OCI-LY1 (cell line): ENCODE data around the gene NNT.

Experiments
- H2AFZ ChIP-seq: fragments of 200-600 bp; sonication (generic), shearing (Covaris generic); 2 replicates; pipeline ENCODE4 v1.6.0; 2014; ENCODE audit warnings: antibody characterized with exemption, mild to moderate bottlenecking, low read length
- H3F3A ChIP-seq: fragments of 200-600 bp; sonication (generic), shearing (Covaris generic); 2 replicates; pipeline ENCODE4 v1.6.0; 2014; ENCODE audit warnings: mild to moderate bottlenecking, antibody characterized with exemption, low read length, moderate library complexity; ENCODE audit not compliant: insufficient read depth
- H3K27ac ChIP-seq: fragments of 200-600 bp; sonication (generic); 2 replicates; pipeline ENCODE4 v1.5.1; 2014; ENCODE audit warnings: low read length, mixed run types, mild to moderate bottlenecking, low read depth; ENCODE audit not compliant: poor library complexity, severe bottlenecking
- H3K27me3 ChIP-seq: fragments of 200-600 bp; sonication (generic); 2 replicates; pipeline ENCODE4 v1.6.0; 2014; ENCODE audit warnings: antibody characterized with exemption, mild to moderate bottlenecking, low read length, moderate library complexity; ENCODE audit not compliant: insufficient read depth
- H3K36me3 ChIP-seq: fragments of 200-600 bp; sonication (generic); 2 replicates; pipeline ENCODE4 v1.6.1; 2014; ENCODE audit warnings: mild to moderate bottlenecking, antibody characterized with exemption, low read length, moderate library complexity, mixed read lengths; ENCODE audit not compliant: insufficient read depth
- H3K4me1 ChIP-seq: fragments of 200-600 bp; sonication (generic); 2 replicates; pipeline ENCODE4 v1.5.1; 2014; ENCODE audit warnings: mild to moderate bottlenecking, low read length, moderate library complexity; ENCODE audit not compliant: insufficient read depth, severe bottlenecking
- H3K4me2 ChIP-seq: fragments of 200-600 bp; sonication (generic), shearing (Covaris generic); 2 replicates; pipeline ENCODE4 v1.6.1; 2014; ENCODE audit warnings: low read length
- H3K4me3 ChIP-seq: fragments of 200-600 bp; sonication (generic); 2 replicates; pipeline ENCODE4 v1.5.1; 2014; ENCODE audit warnings: low read length, low read depth, mild to moderate bottlenecking, mixed read lengths; ENCODE audit not compliant: poor library complexity, severe bottlenecking
- H3K79me2 ChIP-seq: fragments of 200-600 bp; shearing (Covaris generic); 2 replicates; pipeline ENCODE4 v1.6.1; 2016; ENCODE audit warnings: mixed run types, low read length, mixed read lengths; ENCODE audit not compliant: insufficient read depth
- H3K9ac ChIP-seq: fragments of 200-600 bp; sonication (generic), shearing (Covaris generic); 2 replicates; pipeline ENCODE4 v1.6.1; 2014; ENCODE audit warnings: mild to moderate bottlenecking, low read length, mixed read lengths
- H3K9me2 ChIP-seq: fragments of 200-600 bp; sonication (generic), shearing (Covaris generic); 2 replicates; pipeline ENCODE4 v1.6.1; 2014; ENCODE audit warnings: low read depth, mild to moderate bottlenecking, low read length, mixed read lengths
- H3K9me3 ChIP-seq: fragments of 200-600 bp; shearing (Covaris generic); 2 replicates; pipeline ENCODE4 v1.6.1; 2014; ENCODE audit warnings: low read length, mixed read lengths
- H4K20me1 ChIP-seq: fragments of 200-600 bp; sonication (generic), shearing (Covaris generic); 2 replicates; pipeline ENCODE4 v1.6.0; 2016; ENCODE audit warnings: mild to moderate bottlenecking, low read length; ENCODE audit not compliant: insufficient read depth
- CTCF ChIP-seq: fragments of 200-600 bp; sonication (generic), shearing (Covaris generic); IDR thresholded peaks from 2 replicates; pipeline ENCODE4 v1.5.1; 2017; ENCODE audit warnings: mild to moderate bottlenecking, antibody characterized with exemption, low read length, moderate library complexity, mixed read lengths
- EZH2 ChIP-seq: fragments of 200-600 bp; sonication (generic), shearing (Covaris generic); IDR thresholded peaks from 2 replicates; pipeline ENCODE4 v1.8.0; 2017; ENCODE audit warnings: borderline replicate concordance, mixed run types, mild to moderate bottlenecking, antibody characterized with exemption, low read length, moderate library complexity, mixed read lengths

The NNT gene

GRCh38 chr5:43615445-43616184 is 12.6 kb downstream of the NNT start:
- H2AFZ ChIP-seq: no peak overlapping the region
- H3K27me3 ChIP-seq: no peaks in the 10 kb centered on the region
- H3F3A ChIP-seq: no peaks in the 10 kb centered on the region
- no peak overlapping the region for H3K4me2 ChIP-seq
- no peaks in the 10 kb centered on the region for H3K9me3 ChIP-seq
- H3K9me2 ChIP-seq: no peaks in the 10 kb centered on the region
- H3K9ac ChIP-seq: no peak overlapping the region
- no peak overlapping the region for H3K27ac ChIP-seq
- no peaks in the 10 kb centered on the region for H3K79me2 ChIP-seq
- no peaks in the 10 kb centered on the region for H4K20me1 ChIP-seq
- peaks cover 81% of the 10 kb centered on the region for H3K36me3 ChIP-seq
- no peaks in the 10 kb centered on the region for H3K4me1 ChIP-seq
- no peak overlapping the region for H3K4me3 ChIP-seq
- no peak for TF ChIP-seq CTCF
- no peak for TF ChIP-seq EZH2

GRCh38 chr5:43616535-43616934 is 13.6 kb downstream of the NNT start:
- Histone ChIP-seq H3K4me2 (no peak overlapping the region), H3K9me3 (no peaks in the 10 kb centered on the region), H3K79me2 (no peaks in the 10 kb centered on the region), H4K20me1 (no peaks in the 10 kb centered on the region), H3K27ac (no peak overlapping the region), H2AFZ (no peak overlapping the region), H3K36me3 (peaks cover 78% of the 10 kb centered on the region), H3K27me3 (no peaks in the 10 kb centered on the region), H3K4me3 (no peak overlapping the region), H3K4me1 (no peaks in the 10 kb centered on the region), H3K9me2 (no peaks in the 10 kb centered on the region), H3F3A (no peaks in the 10 kb centered on the region), H3K9ac (no peak overlapping the region)
- no peak for TF ChIP-seq CTCF
- TF ChIP-seq EZH2: no peak

GRCh38 chr5:43619380-43619779 is 16.4 kb downstream of the NNT start:
- Histone ChIP-seq H3K9me3 (no peaks in the 10 kb centered on the region), H3K9ac (no peak overlapping the region), H3K9me2 (no peaks in the 10 kb centered on the region), H3K4me1 (no peaks in the 10 kb centered on the region), H2AFZ (no peak overlapping the region), H3K27me3 (no peaks in the 10 kb centered on the region), H3K4me3 (no peak overlapping the region), H3K79me2 (no peaks in the 10 kb centered on the region), H3K27ac (no peak overlapping the region), H3K4me2 (no peak overlapping the region), H4K20me1 (no peaks in the 10 kb centered on the region), H3F3A (no peaks in the 10 kb centered on the region), H3K36me3 (peaks cover 66% of the 10 kb centered on the region)
- no peak for TF ChIP-seq CTCF
- TF ChIP-seq EZH2: no peak
